ENCODE measurements around the gene PLXNA2.

- TF ChIP-seq EP300 (IDR thresholded peaks at IDR 0.05): no peak
- TF ChIP-seq CTCF (IDR thresholded peaks at IDR 0.05): no peak
- no peak for TF ChIP-seq POLR2A (IDR thresholded peaks at IDR 0.05)
These were observed 40.2 kb downstream of the PLXNA2 start for GRCh38 chr1:208203848-208204609.
